Measurements from ENCODE around the gene ZNF236.

Gene ZNF236

GRCh38 chr18:76866666-76867065, 44.3 kb downstream of the ZNF236 start:
- DNase-seq: no peak

- no peak for DNase-seq
Measured at GRCh38 chr18:76873311-76873710, 51.0 kb downstream of the ZNF236 start.

- DNase-seq: no peak
Measured at GRCh38 chr18:76873713-76874112, 51.4 kb downstream of the ZNF236 start.

GRCh38 chr18:76874642-76875389, 52.5 kb downstream of the ZNF236 start:
- no peak for DNase-seq

- DNase-seq: no peak
Measured at GRCh38 chr18:76875390-76876325, 53.3 kb downstream of the ZNF236 start.

- DNase-seq: no peak
Measured at GRCh38 chr18:76878426-76878825, 56.1 kb downstream of the ZNF236 start.

GRCh38 chr18:76880026-76880425, 57.7 kb downstream of the ZNF236 start:
- DNase-seq: no peak

GRCh38 chr18:76881744-76882143, 59.4 kb downstream of the ZNF236 start:
- no peak for DNase-seq

- no peak for DNase-seq
Measured at GRCh38 chr18:76882146-76882545, 59.8 kb downstream of the ZNF236 start.

- no peak for DNase-seq
Measured at GRCh38 chr18:76885001-76885400, 62.6 kb downstream of the ZNF236 start.

GRCh38 chr18:76886112-76886511, 63.8 kb downstream of the ZNF236 start:
- DNase-seq: no peak

- no peak for DNase-seq
Measured at GRCh38 chr18:76889091-76889699, 66.8 kb downstream of the ZNF236 start.

GRCh38 chr18:76892832-76893231, 70.5 kb downstream of the ZNF236 start:
- no peak for DNase-seq

GRCh38 chr18:76894566-76895346, 72.4 kb downstream of the ZNF236 start:
- no peak for DNase-seq

GRCh38 chr18:76895498-76895897, 73.1 kb downstream of the ZNF236 start:
- DNase-seq: no peak

- no peak for DNase-seq
Measured at GRCh38 chr18:76896677-76897076, 74.3 kb downstream of the ZNF236 start.

- DNase-seq: no peak
Measured at GRCh38 chr18:76897257-76897656, 74.9 kb downstream of the ZNF236 start.

GRCh38 chr18:76903386-76903785, 81.0 kb downstream of the ZNF236 start:
- no peak for DNase-seq

- DNase-seq: no peak
Measured at GRCh38 chr18:76905821-76906220, 83.5 kb downstream of the ZNF236 start.

- no peak for DNase-seq
Measured at GRCh38 chr18:76908277-76908676, 85.9 kb downstream of the ZNF236 start.

- no peak for DNase-seq
Measured at GRCh38 chr18:76909439-76909838, 87.1 kb downstream of the ZNF236 start.

- no peak for DNase-seq
Measured at GRCh38 chr18:76911440-76911839, 89.1 kb downstream of the ZNF236 start.

GRCh38 chr18:76913583-76913982, 91.2 kb downstream of the ZNF236 start:
- DNase-seq: no peak

Measured in NCI-H187 treated with DMSO at 0.1 percent for 48 hours (cell line).